HEK293 (cell line): ENCODE data around the gene EFNA2.

Experiments
- FEZF1 ChIP-seq: fragments of 450-650 bp; formaldehyde crosslinking; IDR thresholded peaks from 2 replicates; pipeline ENCODE4 v1.5.1; 2016; ENCODE audit warnings: missing biosample characterization, missing genetic modification characterization
- GLI2 ChIP-seq: fragments of 450-650 bp; formaldehyde crosslinking; IDR thresholded peaks from 2 replicates; pipeline ENCODE4; 2017; ENCODE audit warnings: missing biosample characterization, missing genetic modification characterization, low read depth, borderline replicate concordance
- HOXC10 ChIP-seq: sonication (generic); formaldehyde crosslinking; IDR thresholded peaks from 2 replicates; pipeline ENCODE4 v1.8.1; 2023; ENCODE audit warnings: mild to moderate bottlenecking, missing genetic modification reagents
- IKZF3 ChIP-seq: fragments of 450-650 bp; IDR thresholded peaks from 2 replicates; pipeline ENCODE4 v1.5.0; 2018; ENCODE audit warnings: missing biosample characterization, mild to moderate bottlenecking, missing genetic modification characterization, moderate library complexity
- INSM2 ChIP-seq: fragments of 450-650 bp; formaldehyde crosslinking; IDR thresholded peaks from 2 replicates; pipeline ENCODE4 v1.5.1; 2016; ENCODE audit warnings: missing biosample characterization, missing genetic modification characterization
- KLF1 ChIP-seq: fragments of 450-650 bp; formaldehyde crosslinking; IDR thresholded peaks from 2 replicates; pipeline ENCODE4 v1.5.1; 2016; ENCODE audit warnings: missing biosample characterization, missing genetic modification characterization
- MEIS1 ChIP-seq: sonication (generic); formaldehyde crosslinking; IDR thresholded peaks from 2 replicates; pipeline ENCODE4 v1.8.1; 2022; ENCODE audit warnings: missing genetic modification reagents, mild to moderate bottlenecking, borderline replicate concordance
- MYNN ChIP-seq: fragments of 450-650 bp; formaldehyde crosslinking; IDR thresholded peaks from 2 replicates; pipeline ENCODE4 v1.5.1; 2016; ENCODE audit warnings: missing biosample characterization, missing genetic modification characterization, borderline replicate concordance
- PRDM6 ChIP-seq: fragments of 450-650 bp; formaldehyde crosslinking; IDR thresholded peaks from 2 replicates; pipeline ENCODE4 v1.5.1; 2017; ENCODE audit warnings: missing biosample characterization, missing genetic modification characterization
- ZBTB1 ChIP-seq: fragments of 450-650 bp; formaldehyde crosslinking; IDR thresholded peaks from 2 replicates; pipeline ENCODE4 v1.5.1; 2016; ENCODE audit warnings: missing biosample characterization, missing genetic modification characterization
- ZNF214 ChIP-seq: fragments of 450-650 bp; formaldehyde crosslinking; IDR thresholded peaks from 2 replicates; pipeline ENCODE4 v1.5.1; 2017; ENCODE audit warnings: missing biosample characterization, mild to moderate bottlenecking, missing genetic modification characterization, borderline replicate concordance
- ZNF23 ChIP-seq: fragments of 450-650 bp; formaldehyde crosslinking; IDR thresholded peaks from 2 replicates; pipeline ENCODE4 v1.5.1; 2016; ENCODE audit warnings: missing biosample characterization, missing genetic modification characterization, borderline replicate concordance
- ZNF302 ChIP-seq: fragments of 450-650 bp; formaldehyde crosslinking; IDR thresholded peaks from 2 replicates; pipeline ENCODE4 v1.5.1; 2016; ENCODE audit warnings: missing biosample characterization, missing genetic modification characterization, low read depth
- ZNF341 ChIP-seq: fragments of 450-650 bp; formaldehyde crosslinking; IDR thresholded peaks from 2 replicates; pipeline ENCODE4; 2016; ENCODE audit warnings: low read depth, missing biosample characterization, missing genetic modification characterization
- ZNF426 ChIP-seq: fragments of 450-650 bp; formaldehyde crosslinking; IDR thresholded peaks from 2 replicates; pipeline ENCODE4 v1.5.1; 2017; ENCODE audit warnings: missing biosample characterization, missing genetic modification characterization, mild to moderate bottlenecking, inconsistent platforms, moderate library complexity
- ZNF558 ChIP-seq: fragments of 450-650 bp; formaldehyde crosslinking; IDR thresholded peaks from 2 replicates; pipeline ENCODE4 v1.5.1; 2016; ENCODE audit warnings: missing biosample characterization, missing genetic modification characterization
- ZNF585B ChIP-seq: fragments of 450-650 bp; formaldehyde crosslinking; IDR thresholded peaks from 2 replicates; pipeline ENCODE4 v1.5.1; 2016; ENCODE audit warnings: missing biosample characterization, missing genetic modification characterization
- ZNF600 ChIP-seq: fragments of 450-650 bp; formaldehyde crosslinking; IDR thresholded peaks from 2 replicates; pipeline ENCODE4 v1.5.1; 2016; ENCODE audit warnings: missing biosample characterization, missing genetic modification characterization
- ZNF639 ChIP-seq: fragments of 450-650 bp; formaldehyde crosslinking; IDR thresholded peaks from 2 replicates; pipeline ENCODE4 v1.5.1; 2016; ENCODE audit warnings: missing biosample characterization, missing genetic modification characterization
- ZNF645 ChIP-seq: fragments of 450-650 bp; formaldehyde crosslinking; IDR thresholded peaks from 2 replicates; pipeline ENCODE4; 2016; ENCODE audit warnings: missing biosample characterization, missing genetic modification characterization
- ZNF776 ChIP-seq: fragments of 450-650 bp; formaldehyde crosslinking; IDR thresholded peaks from 2 replicates; pipeline ENCODE4 v1.5.0; 2017; ENCODE audit warnings: missing biosample characterization, missing genetic modification characterization, borderline replicate concordance
- ZSCAN16 ChIP-seq: fragments of 450-650 bp; formaldehyde crosslinking; IDR thresholded peaks from 2 replicates; pipeline ENCODE4 v1.5.1; 2016; ENCODE audit warnings: missing biosample characterization, missing genetic modification characterization
- TF ChIP-seq, protein P1 (sequence below): IDR thresholded peaks from 2 replicates; pipeline ENCODE4 v1.6.1; 2011; ENCODE audit warnings: mild to moderate bottlenecking, low read depth, low read length, borderline replicate concordance
- TF ChIP-seq, protein P2 (sequence below): fragments of 450-650 bp; formaldehyde crosslinking; IDR thresholded peaks from 2 replicates; pipeline ENCODE4 v1.5.1; 2016; ENCODE audit warnings: missing biosample characterization, missing genetic modification characterization
- TF ChIP-seq, protein P3 (sequence below): fragments of 450-650 bp; formaldehyde crosslinking; IDR thresholded peaks from 2 replicates; pipeline ENCODE4 v1.5.1; 2016; ENCODE audit warnings: missing biosample characterization, missing genetic modification characterization
- TF ChIP-seq, protein P4 (sequence below): fragments of 450-650 bp; IDR thresholded peaks from 2 replicates; pipeline ENCODE4 v1.5.1; 2018; ENCODE audit warnings: missing biosample characterization, missing genetic modification characterization

Gene EFNA2

GRCh38 chr19:1275260-1275975 is 10.3 kb upstream of the EFNA2 start, which contains the start of gene FAM174C (continued):
- TF ChIP-seq MYNN, result no peak
- TF ChIP-seq, protein P1, sequence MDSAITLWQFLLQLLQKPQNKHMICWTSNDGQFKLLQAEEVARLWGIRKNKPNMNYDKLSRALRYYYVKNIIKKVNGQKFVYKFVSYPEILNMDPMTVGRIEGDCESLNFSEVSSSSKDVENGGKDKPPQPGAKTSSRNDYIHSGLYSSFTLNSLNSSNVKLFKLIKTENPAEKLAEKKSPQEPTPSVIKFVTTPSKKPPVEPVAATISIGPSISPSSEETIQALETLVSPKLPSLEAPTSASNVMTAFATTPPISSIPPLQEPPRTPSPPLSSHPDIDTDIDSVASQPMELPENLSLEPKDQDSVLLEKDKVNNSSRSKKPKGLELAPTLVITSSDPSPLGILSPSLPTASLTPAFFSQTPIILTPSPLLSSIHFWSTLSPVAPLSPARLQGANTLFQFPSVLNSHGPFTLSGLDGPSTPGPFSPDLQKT, result peak; percentile 70; the same call in 1 of the 2 replicates
- TF ChIP-seq ZNF645, result no peak
- TF ChIP-seq, protein P2, sequence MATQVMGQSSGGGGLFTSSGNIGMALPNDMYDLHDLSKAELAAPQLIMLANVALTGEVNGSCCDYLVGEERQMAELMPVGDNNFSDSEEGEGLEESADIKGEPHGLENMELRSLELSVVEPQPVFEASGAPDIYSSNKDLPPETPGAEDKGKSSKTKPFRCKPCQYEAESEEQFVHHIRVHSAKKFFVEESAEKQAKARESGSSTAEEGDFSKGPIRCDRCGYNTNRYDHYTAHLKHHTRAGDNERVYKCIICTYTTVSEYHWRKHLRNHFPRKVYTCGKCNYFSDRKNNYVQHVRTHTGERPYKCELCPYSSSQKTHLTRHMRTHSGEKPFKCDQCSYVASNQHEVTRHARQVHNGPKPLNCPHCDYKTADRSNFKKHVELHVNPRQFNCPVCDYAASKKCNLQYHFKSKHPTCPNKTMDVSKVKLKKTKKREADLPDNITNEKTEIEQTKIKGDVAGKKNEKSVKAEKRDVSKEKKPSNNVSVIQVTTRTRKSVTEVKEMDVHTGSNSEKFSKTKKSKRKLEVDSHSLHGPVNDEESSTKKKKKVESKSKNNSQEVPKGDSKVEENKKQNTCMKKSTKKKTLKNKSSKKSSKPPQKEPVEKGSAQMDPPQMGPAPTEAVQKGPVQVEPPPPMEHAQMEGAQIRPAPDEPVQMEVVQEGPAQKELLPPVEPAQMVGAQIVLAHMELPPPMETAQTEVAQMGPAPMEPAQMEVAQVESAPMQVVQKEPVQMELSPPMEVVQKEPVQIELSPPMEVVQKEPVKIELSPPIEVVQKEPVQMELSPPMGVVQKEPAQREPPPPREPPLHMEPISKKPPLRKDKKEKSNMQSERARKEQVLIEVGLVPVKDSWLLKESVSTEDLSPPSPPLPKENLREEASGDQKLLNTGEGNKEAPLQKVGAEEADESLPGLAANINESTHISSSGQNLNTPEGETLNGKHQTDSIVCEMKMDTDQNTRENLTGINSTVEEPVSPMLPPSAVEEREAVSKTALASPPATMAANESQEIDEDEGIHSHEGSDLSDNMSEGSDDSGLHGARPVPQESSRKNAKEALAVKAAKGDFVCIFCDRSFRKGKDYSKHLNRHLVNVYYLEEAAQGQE (tag by site-specific recombination), result no peak
- no peak for TF ChIP-seq GLI2 (tag by site-specific recombination)
- peak; percentile 4; the same call in 1 of the 2 replicates for TF ChIP-seq ZNF600 (tag by site-specific recombination)
- TF ChIP-seq ZNF426 (tag by site-specific recombination), result no peak
- TF ChIP-seq ZSCAN16 (tag by site-specific recombination), result no peak
- TF ChIP-seq FEZF1 (tag by site-specific recombination), result no peak
- no peak for TF ChIP-seq ZNF558
- TF ChIP-seq ZNF776 (tag by site-specific recombination), result no peak
- no peak for TF ChIP-seq PRDM6
- no peak for TF ChIP-seq ZNF302 (tag by site-specific recombination)
- no peak for TF ChIP-seq ZNF23 (tag by site-specific recombination)
- TF ChIP-seq, protein P3, sequence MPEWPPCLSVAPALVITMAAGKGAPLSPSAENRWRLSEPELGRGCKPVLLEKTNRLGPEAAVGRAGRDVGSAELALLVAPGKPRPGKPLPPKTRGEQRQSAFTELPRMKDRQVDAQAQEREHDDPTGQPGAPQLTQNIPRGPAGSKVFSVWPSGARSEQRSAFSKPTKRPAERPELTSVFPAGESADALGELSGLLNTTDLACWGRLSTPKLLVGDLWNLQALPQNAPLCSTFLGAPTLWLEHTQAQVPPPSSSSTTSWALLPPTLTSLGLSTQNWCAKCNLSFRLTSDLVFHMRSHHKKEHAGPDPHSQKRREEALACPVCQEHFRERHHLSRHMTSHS (tag by site-specific recombination), result no peak
- TF ChIP-seq ZNF341 (tag by site-specific recombination), result no peak
- TF ChIP-seq INSM2 (tag by site-specific recombination), result no peak
- TF ChIP-seq, protein P4, sequence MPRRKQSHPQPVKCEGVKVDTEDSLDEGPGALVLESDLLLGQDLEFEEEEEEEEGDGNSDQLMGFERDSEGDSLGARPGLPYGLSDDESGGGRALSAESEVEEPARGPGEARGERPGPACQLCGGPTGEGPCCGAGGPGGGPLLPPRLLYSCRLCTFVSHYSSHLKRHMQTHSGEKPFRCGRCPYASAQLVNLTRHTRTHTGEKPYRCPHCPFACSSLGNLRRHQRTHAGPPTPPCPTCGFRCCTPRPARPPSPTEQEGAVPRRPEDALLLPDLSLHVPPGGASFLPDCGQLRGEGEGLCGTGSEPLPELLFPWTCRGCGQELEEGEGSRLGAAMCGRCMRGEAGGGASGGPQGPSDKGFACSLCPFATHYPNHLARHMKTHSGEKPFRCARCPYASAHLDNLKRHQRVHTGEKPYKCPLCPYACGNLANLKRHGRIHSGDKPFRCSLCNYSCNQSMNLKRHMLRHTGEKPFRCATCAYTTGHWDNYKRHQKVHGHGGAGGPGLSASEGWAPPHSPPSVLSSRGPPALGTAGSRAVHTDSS (tag by site-specific recombination), result peak; percentile 51; the same call in 1 of the 2 replicates
- no peak for TF ChIP-seq KLF1 (tag by site-specific recombination)
- no peak for TF ChIP-seq ZNF585B (tag by site-specific recombination)
- TF ChIP-seq ZNF214 (tag by site-specific recombination), result no peak
- TF ChIP-seq ZNF639 (tag by site-specific recombination), result 0 out of 2 replicates have a peak, but pooled peaks have one; percentile 1
- TF ChIP-seq ZBTB1 (tag by site-specific recombination), result 0 out of 2 replicates have a peak, but pooled peaks have one; percentile 21
- peak; percentile 87 for TF ChIP-seq IKZF3 (tag by site-specific recombination)
- TF ChIP-seq HOXC10 (CRISPR knock-in tag), result no peak
- TF ChIP-seq MEIS1, result no peak
